ENCODE measurements around the gene IPCEF1.

The IPCEF1 gene

DNA sequence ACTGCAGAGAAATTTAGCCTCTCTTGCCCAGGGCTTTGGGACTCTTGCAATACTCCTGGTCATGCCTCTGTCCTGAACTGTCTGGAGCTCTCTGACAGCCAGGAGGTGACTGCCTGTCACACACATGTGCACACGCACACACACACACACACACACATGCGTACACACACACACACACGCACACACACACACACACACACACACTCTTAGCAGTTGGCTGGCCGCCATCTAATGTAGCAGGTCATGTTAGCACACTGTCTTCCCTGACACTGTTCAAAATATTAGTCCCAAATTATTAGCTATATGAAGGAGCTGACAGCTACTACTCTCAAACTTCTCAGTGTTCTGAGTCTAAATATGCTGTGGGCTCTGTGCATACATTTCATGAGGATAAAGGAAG lies 60.9 kb downstream of the IPCEF1 start:
- no peak for DNase-seq (ENCODE audit: low spot score)
- no peak for FAIRE-seq

DNA sequence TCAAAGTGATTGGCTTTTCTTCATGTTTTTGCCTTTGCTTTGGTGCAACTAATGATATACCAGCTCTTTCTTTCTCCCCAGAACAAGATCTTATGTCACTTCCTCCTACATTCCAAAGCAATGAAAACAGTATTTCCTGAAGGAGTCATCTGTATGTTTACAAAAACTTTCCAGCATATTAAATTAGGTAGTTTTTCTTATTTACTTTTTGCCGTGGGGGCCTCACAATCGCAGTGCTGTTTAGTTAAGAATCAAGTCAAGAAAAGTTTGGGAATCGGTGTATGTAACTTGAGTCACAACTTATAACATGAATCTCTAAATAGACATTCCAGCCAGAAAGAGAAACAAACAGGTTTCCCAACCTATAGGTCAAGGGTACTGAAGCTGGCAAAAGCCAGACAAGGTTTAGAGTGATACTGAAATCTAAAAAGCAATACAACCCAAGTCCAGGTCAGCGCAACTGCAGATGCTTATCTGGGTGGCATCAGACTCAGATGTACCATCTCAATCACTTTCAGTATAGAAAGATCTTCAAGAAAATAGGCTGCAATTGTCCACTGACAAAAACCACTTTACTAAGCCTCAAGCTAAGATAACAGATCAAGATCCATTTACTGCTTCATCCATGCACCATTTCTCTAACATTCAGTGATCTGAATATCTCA lies 63.6 kb downstream of the IPCEF1 start:
- FAIRE-seq, result no peak
- DNase-seq (ENCODE audit: low spot score), result peak; percentile 52

DNA sequence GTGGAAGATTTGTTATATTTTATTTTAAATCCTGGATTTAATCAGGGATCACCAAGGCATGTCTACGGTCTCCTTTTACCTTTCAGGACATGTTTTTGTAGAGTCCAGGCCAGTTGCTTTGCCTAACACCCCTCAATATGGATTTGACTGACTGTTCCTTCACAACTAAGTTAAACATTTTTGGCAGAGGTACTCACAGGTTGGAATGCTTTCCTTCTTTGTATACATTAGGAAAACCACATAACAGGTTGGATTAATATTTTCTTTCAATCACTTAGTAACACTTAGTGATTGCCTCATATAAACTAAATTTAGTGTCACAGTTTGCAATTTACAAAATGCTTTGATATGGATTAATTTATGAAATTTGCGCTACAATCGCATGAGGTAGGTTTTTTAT lies 64.5 kb downstream of the IPCEF1 start:
- DNase-seq (ENCODE audit: low spot score), result no peak
- FAIRE-seq, result no peak

DNA sequence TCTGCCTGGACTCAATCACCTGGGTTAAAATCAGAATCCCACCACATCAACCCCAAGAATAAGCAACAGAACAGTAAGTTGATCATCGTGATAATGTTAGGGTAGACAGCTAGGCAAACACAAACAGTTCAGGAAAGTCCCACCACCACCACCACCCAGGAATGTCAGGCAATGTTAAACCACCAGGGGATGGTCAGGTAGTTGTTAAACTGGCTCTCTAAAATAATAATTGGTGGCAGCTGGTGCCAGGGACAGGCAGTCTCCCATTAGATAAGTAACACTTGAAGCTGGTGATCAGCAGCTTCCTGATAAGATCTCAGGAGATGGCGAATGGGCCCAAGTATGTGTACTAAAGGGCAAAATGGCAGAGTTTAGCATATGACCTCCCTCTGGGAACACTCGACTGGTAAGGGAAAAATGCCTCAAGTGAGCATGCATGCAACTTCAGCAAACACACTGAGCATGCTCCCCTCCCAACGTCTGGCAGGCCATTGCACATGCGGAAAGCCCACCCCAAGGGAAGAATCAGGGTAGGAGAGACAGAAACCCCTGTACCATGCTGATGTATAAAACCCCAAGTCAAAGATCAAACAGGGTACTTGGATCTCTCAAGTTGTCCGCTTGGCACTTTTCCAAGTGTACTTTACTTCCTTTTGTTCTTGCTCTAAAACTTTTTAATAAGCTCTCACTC lies 66.6 kb downstream of the IPCEF1 start:
- DNase-seq (ENCODE audit: low spot score) (no peak), FAIRE-seq (no peak)

DNA sequence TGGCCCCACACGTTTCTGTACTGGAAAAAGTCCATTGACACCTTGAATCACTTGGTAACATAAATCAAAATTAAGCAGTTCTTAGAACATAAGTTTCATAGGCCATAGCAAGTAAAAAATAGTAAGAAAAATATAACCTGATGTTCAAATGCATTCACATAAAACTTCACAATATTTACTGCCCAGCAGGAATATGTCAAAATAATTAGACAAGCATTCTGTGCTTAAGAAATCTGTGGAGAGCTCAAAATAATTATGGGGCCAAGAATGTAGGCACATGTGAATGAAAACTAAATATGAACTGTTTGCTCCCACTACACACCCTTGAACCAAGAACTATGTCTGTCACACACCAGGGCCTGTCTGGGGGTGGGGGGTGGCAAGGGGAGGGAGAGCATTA lies 70.8 kb downstream of the IPCEF1 start:
- no peak for FAIRE-seq

DNA sequence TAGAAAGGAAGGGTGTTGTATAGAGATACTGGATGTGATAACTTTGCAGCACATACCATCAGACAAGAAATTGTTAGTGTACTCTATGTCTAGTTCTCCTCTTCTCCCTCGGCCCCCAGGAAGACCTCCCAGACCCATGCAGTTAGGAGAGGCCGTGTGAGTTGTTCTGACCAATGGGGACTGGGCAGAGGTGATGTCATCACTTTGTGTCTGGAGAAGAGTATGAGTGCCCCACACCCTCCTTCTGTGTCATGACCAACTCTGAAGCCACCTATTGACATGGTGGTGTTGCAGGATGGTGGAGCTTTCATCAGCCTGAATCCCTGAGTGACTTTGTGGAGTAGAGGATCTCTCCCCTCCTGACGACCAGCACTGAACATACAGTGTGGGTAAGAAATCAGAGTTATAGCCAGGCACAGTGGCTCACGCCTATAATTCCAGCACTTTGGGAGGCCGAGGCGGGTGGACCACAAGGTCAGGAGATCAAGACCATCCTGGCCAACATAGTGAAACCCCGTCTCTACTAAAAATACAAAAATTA lies 72.2 kb downstream of the IPCEF1 start:
- DNase-seq (ENCODE audit: low spot score) (no peak), FAIRE-seq (no peak)

More for the DNA sequence above, 70.8 kb downstream of the IPCEF1 start:
- DNase-seq (ENCODE audit: low spot score), result no peak

- FAIRE-seq, result no peak
These were observed 76.1 kb downstream of the IPCEF1 start for GRCh38 chr6:154280521-154280920.

DNA sequence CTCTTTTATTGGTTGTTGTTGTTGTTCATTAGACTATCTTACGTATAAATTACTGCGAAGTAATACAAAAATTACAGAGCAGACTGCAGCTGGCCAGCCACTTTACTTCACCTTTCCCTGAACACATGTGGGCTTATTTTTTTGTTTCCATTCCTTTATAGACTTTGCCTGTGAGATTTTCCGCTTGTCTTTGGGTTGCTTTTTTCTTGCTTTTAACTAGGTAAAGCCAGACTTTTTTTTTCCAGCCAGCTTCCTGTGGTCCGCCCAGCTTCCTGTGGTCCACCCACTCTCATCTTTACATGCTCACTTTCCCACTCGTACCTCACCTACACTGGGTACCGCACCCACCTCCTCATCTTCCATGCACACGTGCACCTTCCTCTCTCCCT lies 79.0 kb downstream of the IPCEF1 start:
- FAIRE-seq (no peak), DNase-seq (ENCODE audit: low spot score) (no peak)

More at GRCh38 chr6:154280521-154280920, 76.1 kb downstream of the IPCEF1 start:
- no peak for DNase-seq (ENCODE audit: low spot score)

GRCh38 chr6:154276810-154277628 lies 79.6 kb downstream of the IPCEF1 start:
- DNase-seq (ENCODE audit: low spot score) (peak; percentile 35), FAIRE-seq (peak; percentile 84)

DNA sequence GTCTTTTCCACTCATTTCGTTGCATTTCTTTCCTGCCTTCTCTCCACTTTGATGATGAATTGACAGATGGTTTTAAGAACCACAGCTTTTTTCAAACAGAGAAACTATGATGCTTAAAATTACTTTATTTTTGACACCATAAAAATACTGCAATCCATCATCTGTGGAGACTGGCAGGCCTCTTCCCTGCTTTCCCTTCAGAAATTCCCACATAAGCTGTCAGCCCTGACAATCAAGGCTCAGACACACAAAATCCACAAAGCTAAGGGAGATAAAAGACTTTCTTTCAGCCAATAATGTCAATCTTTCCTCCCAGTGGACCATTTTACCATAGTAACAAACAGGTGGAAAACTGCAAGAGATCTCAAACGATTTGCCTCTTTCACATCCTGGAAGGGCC lies 82.4 kb downstream of the IPCEF1 start:
- DNase-seq (ENCODE audit: low spot score) (no peak), FAIRE-seq (no peak)

- DNase-seq (ENCODE audit: low spot score), result no peak
- no peak for FAIRE-seq
These were observed 88.1 kb downstream of the IPCEF1 start for GRCh38 chr6:154268486-154268885.

DNA sequence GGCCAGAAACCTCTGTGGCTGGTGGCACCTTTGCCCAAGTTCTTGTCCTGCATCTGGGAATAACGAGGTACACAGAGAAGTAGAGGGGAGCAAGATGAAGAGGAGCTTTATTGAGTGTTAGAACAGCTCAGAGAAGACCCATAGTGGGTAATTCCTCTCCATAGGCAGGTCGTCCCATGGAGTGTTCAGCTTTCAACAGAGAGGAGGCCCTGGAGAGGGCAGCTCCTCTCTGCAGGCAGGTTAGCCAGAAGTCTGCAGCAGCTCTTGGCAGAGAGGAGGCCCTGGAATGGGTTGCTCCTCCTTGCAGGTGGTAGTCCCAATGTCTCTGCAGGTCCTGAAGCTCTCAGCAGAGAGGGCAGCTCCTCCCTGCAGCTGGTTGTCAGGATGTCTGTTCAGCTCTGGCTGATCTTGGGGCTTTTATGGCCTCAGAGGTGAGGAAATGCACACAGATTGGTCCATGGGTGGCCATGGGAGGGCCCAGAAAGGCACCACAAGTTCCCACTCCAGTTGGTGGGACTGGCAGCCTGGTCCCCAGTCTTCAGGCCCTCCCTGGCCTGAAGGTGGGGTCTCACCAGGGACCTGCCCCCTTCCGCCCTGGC lies 89.0 kb downstream of the IPCEF1 start:
- no peak for DNase-seq (ENCODE audit: low spot score)
- FAIRE-seq, result no peak

- no peak for FAIRE-seq
These were observed 90.0 kb downstream of the IPCEF1 start for GRCh38 chr6:154266560-154267099.

GRCh38 chr6:154261688-154262397 lies 94.8 kb downstream of the IPCEF1 start:
- DNase-seq (ENCODE audit: low spot score) (no peak), FAIRE-seq (no peak)

More at GRCh38 chr6:154266560-154267099, 90.0 kb downstream of the IPCEF1 start:
- DNase-seq (ENCODE audit: low spot score), result no peak

GRCh38 chr6:154258064-154258757 lies 98.4 kb downstream of the IPCEF1 start:
- DNase-seq (ENCODE audit: low spot score) (no peak), FAIRE-seq (no peak)

- FAIRE-seq, result no peak
These were observed 99.5 kb downstream of the IPCEF1 start for GRCh38 chr6:154257067-154257466.

GRCh38 chr6:154252678-154253077 lies 103.9 kb downstream of the IPCEF1 start:
- FAIRE-seq (no peak), DNase-seq (ENCODE audit: low spot score) (no peak)

More at GRCh38 chr6:154257067-154257466, 99.5 kb downstream of the IPCEF1 start:
- DNase-seq (ENCODE audit: low spot score), result no peak

GRCh38 chr6:154251116-154251515 lies 105.5 kb downstream of the IPCEF1 start:
- no peak for DNase-seq (ENCODE audit: low spot score)
- no peak for FAIRE-seq

DNA sequence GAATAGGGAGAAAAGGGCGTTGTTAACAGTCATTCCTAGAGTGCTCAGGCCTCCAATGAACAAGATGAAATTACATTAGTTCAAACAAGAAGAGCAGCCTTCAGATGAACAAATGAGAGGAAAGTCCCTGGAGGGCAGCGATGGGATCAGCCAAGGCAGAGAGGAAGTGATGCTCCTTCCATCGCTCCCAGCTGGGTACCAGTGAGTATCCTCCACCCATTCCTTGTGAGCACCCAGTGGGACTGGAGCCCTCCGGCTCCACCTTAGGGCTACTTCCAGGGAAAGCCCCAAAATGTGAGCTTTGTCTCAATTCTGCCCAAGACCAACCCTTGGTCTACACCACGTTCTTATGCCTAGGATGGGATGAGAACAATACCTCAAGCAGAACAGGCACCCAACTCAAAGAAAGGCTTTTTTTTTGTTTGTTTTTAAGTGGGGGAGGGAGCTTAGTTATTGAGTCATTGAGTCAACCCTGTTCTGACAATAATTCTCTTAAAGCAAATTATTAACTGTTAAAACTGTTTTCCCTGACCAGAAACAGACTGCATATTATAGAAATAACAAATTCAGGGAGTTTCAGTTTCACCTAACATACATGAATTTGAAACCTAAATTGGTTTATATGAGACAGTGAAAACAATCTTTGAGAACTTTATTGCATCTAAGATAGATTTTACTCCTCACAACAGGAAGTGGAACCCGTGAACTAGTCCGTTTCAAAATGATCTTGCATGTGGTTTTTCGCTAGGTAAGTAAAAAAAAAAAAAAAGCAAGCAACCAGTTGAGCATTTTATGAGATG lies 106.9 kb downstream of the IPCEF1 start:
- peak; percentile 81 for FAIRE-seq
- peak; percentile 22 for DNase-seq (ENCODE audit: low spot score)

Data from RCC 7860 (cell line).